PFSK-1 (cell line): Measurements from ENCODE around the gene SETD5.

ENCODE experiments used
- FOXP2 ChIP-seq: optimal IDR thresholded peaks from 2 replicates; pipeline ENCODE3; 2011; ENCODE audit warnings: borderline replicate concordance, control low read depth, inconsistent platforms; ENCODE audit not compliant: insufficient read depth; ENCODE audit errors: extremely low read length, extremely low read depth
- POLR2AphosphoS5 ChIP-seq: IDR thresholded peaks from 2 replicates; pipeline ENCODE4 v1.6.1; 2012; ENCODE audit warnings: low read depth, mild to moderate bottlenecking, control low read depth, low read length, moderate library complexity
- REST ChIP-seq, 2 experiments: IDR thresholded peaks; 2 replicates each; pipeline versions ENCODE4 v1.6.1 to v1.8.0; 2011 to 2012; ENCODE audit warnings: low read depth in 2 of 2, low read length in 2 of 2, control low read depth in 1 of 2, inconsistent platforms in 1 of 2, mild to moderate bottlenecking in 1 of 2, moderate library complexity in 1 of 2; ENCODE audit not compliant: insufficient read depth in 1 of 2
- SIN3A ChIP-seq: IDR thresholded peaks from 2 replicates; pipeline ENCODE4 v1.6.1; 2012; ENCODE audit warnings: mild to moderate bottlenecking, low read length, moderate library complexity, borderline replicate concordance; ENCODE audit not compliant: insufficient read depth
- TAF1 ChIP-seq: IDR thresholded peaks from 2 replicates; pipeline ENCODE4 v1.6.1; 2012; ENCODE audit warnings: low read length, control low read depth, borderline replicate concordance; ENCODE audit not compliant: insufficient read depth

The SETD5 gene

DNA sequence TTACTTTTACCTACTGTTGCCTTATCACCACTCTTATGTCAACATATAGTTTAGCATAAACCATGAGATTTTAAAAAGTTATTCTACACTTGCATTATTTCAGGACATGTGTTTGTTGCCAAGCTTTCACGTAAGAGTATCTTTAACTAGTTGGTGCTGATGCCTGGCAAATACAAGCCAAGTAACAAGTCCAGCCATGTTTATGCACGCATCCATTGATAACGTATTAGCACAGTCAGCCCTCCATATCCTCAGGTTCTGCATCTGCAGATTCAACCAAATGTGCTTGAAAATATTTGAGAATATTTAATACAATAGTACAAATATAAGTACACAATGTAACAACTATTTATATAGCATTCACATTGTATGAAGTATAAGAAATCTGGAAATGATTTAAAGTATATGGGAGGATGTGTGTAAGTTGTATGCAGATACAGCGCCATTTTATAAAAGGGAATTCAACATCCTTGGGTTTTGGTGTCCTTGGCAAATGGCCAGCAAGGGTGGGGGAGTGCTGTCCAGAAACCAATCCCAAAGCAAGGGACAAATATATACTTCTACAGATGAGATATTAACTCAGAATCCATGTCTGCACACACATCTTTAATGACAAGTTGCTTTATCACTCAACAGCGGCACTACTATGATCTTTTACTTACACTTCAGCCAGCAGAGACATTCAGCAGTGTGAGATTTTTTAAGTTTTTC, 8.7 kb upstream of the SETD5 start:
- TF ChIP-seq TAF1, result no peak
- no peak for TF ChIP-seq POLR2AphosphoS5
- TF ChIP-seq FOXP2, result no peak
- no peak for TF ChIP-seq SIN3A
- no peak for TF ChIP-seq REST (IDR thresholded peaks at IDR 0.05; ENCODE audit: insufficient read depth in 1 of 2, low read depth in 2 of 2, low read length in 2 of 2)

DNA sequence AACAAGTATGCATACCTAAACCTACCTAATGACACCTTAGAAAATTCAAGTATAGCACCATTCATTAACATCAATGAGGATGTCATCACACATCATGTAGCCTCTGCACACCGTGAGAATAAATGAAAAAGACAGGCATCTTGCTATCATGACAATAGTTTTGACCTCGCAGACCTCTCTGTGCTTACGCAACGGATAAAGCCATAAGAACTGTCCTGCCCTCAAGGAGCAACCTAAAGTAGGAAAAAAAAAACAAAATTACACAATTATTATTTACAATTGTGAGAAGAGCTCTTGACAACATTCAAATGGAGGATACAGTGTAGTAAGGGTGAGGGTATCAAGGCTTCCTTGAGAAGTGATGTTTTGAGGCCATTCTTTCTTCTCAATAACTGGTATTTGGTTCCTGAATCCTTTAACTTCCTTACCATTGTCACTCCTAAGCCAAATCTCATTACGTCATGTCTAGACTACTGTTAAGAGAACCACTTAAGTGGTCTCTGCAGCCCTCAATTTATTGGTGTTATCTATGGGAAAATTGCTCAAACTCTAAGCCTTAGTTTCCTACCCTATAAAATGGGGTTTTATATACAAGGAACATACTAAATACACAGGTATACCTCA, 7.0 kb upstream of the SETD5 start:
- TF ChIP-seq REST (IDR thresholded peaks at IDR 0.05; ENCODE audit: insufficient read depth in 1 of 2, low read depth in 2 of 2, low read length in 2 of 2) (no peak), POLR2AphosphoS5 (0 out of 2 replicates have a peak, but pooled peaks have one; percentile 18), SIN3A (no peak), FOXP2 (no peak), TAF1 (no peak)

DNA sequence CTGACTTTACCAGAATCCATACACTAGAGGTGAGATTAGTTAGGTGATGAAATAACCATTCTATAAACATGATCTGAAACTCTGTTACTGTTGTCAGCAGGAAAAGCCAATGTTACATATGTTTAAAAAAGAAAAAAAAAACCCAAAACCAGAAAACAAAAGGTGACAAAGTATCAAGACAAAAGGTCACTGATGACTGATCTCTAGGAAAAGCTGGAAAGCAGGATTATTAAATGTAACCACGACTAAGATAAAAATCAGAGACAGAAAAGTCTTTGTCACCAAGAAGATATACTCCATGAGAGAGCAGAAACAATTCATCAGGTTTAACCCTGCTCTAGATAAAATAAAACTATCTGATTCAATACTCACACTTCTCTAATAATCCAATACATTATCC, 5.4 kb upstream of the SETD5 start:
- TF ChIP-seq SIN3A, result no peak
- TF ChIP-seq POLR2AphosphoS5, result no peak
- no peak for TF ChIP-seq TAF1
- TF ChIP-seq FOXP2, result no peak
- no peak for TF ChIP-seq REST (IDR thresholded peaks at IDR 0.05; ENCODE audit: insufficient read depth in 1 of 2, low read depth in 2 of 2, low read length in 2 of 2)

DNA sequence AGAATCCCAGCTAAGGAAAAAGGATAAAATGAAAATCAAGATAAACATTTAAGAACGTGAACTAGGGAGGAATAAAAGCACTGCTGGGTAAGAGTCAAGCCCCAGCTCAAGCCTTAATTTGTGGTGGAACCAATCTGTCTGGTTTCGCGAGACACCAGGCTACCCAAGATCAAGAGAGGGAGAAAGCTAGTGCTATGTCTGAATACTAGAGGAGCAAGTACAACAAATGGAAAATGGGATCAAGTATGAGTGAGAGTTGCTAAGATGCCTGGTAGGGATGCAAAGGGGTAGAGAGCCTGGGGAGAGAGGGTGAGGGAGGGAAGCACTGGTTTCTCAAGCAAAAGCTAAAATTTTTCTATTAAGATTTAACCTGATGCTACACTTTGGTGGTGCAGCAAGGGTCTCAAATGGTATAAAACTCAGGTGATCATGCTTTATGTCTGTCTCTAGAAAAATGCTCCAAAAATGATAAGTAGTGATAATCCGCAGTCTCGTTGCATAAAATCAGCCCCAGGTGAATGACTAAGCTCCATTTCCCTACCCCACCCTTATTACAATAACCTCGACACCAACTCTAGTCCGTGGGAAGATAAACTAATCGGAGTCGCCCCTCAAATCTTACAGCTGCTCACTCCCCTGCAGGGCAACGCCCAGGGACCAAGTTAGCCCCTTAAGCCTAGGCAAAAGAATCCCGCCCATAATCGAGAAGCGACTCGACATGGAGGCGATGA, 1.7 kb upstream of the SETD5 start:
- peak; percentile 84; the same call in 1 of the 2 replicates for TF ChIP-seq SIN3A
- no peak for TF ChIP-seq TAF1
- TF ChIP-seq POLR2AphosphoS5, result no peak
- no peak for TF ChIP-seq REST (IDR thresholded peaks at IDR 0.05; ENCODE audit: insufficient read depth in 1 of 2, low read depth in 2 of 2, low read length in 2 of 2)
- TF ChIP-seq FOXP2, result no peak
